MV-4-11 (cell line): ENCODE data around the gene SEC14L1.

Source experiments
- DNase-seq: peaks from one replicate; lab custom pipeline; 2025; lab: John Stamatoyannopoulos, UW

SEC14L1 gene

GRCh38 chr17:77163001-77163400 lies 22.2 kb downstream of the SEC14L1 start:
- DNase-seq = no peak

GRCh38 chr17:77163511-77164280 lies 22.9 kb downstream of the SEC14L1 start:
- no peak for DNase-seq

- DNase-seq = no peak
Observed at GRCh38 chr17:77164483-77165091, 23.8 kb downstream of the SEC14L1 start.

- DNase-seq = no peak
Observed at GRCh38 chr17:77165577-77165976, 24.8 kb downstream of the SEC14L1 start.

- no peak for DNase-seq
Observed at GRCh38 chr17:77167472-77168306, 26.9 kb downstream of the SEC14L1 start.

GRCh38 chr17:77173104-77173503 lies 32.3 kb downstream of the SEC14L1 start:
- no peak for DNase-seq

- DNase-seq = no peak
Observed at GRCh38 chr17:77174928-77175661, 34.3 kb downstream of the SEC14L1 start.

GRCh38 chr17:77177002-77177741 lies 36.4 kb downstream of the SEC14L1 start:
- DNase-seq = no peak

- DNase-seq = no peak
Observed at GRCh38 chr17:77178050-77178449, 37.3 kb downstream of the SEC14L1 start.

GRCh38 chr17:77178563-77178962 lies 37.8 kb downstream of the SEC14L1 start:
- DNase-seq = no peak

GRCh38 chr17:77180503-77181357 lies 40.0 kb downstream of the SEC14L1 start:
- no peak for DNase-seq

GRCh38 chr17:77182205-77183172 lies 41.7 kb downstream of the SEC14L1 start:
- DNase-seq = peak; percentile 47

GRCh38 chr17:77184474-77184873 lies 43.7 kb downstream of the SEC14L1 start:
- no peak for DNase-seq

GRCh38 chr17:77185137-77185536 lies 44.4 kb downstream of the SEC14L1 start:
- no peak for DNase-seq

GRCh38 chr17:77186141-77186604 lies 45.4 kb downstream of the SEC14L1 start:
- DNase-seq = no peak

GRCh38 chr17:77188084-77189066 lies 47.6 kb downstream of the SEC14L1 start:
- no peak for DNase-seq

- DNase-seq = no peak
Observed at GRCh38 chr17:77189148-77189547, 48.4 kb downstream of the SEC14L1 start.

- DNase-seq = peak; percentile 73
Observed at GRCh38 chr17:77190576-77190975, 49.8 kb downstream of the SEC14L1 start.
